ENCODE measurements around the gene PBRM1. TPM values are rescaled to one million over a fixed set of nuclear protein-coding genes. Genes with fewer than 3 reads are reported as not detected.

The PBRM1 gene
- polyA plus RNA-seq, 1 donor (not counting 4 experiments of a cell fraction or from before 2014, with no cell fraction given), result 26.0 TPM

DNA sequence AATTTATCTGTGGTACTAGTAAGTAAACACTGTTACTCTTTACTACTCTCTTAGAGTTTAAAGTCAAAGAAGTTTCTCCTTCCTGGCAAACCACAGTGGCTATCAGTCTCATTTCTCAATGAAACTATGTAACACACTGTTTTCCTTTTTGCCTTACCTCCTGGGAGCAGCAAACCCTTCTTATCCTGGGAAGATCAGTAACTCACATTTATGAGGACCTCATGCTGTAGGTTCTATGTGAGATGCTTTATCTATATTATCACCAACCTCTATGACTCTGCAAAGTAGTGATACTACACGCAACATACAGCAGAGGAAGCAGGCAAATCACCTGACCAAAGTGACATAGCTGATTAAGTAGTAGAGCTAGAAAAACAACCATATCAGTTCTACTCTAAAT, 35.3 kb downstream of the PBRM1 start:
- no peak overlapping the region for H2AFZ ChIP-seq (ENCODE audit: control insufficient read depth, low read length)
- no peaks in the 10 kb centered on the region for H3K79me2 ChIP-seq (ENCODE audit: control insufficient read depth, insufficient read depth, low read length)
- DNase-seq (ENCODE audit: low read depth, low spot score), result no peak
- H3K4me3 ChIP-seq (ENCODE audit: control insufficient read depth in 2 of 3, extremely low read depth in 1 of 3, insufficient read depth in 2 of 3, low read depth in 1 of 3, low read length in 3 of 3), result no peak overlapping the region
- peaks cover 14 to 31% of the 10 kb centered on the region in 2 experiments for H3K36me3 ChIP-seq (ENCODE audit: control insufficient read depth in 2 of 2, extremely low read depth in 1 of 2, insufficient read depth in 2 of 2, low read length in 2 of 2)
- H3K9me3 ChIP-seq (ENCODE audit: control insufficient read depth, low read depth, low read length), result no peaks in the 10 kb centered on the region
- TF ChIP-seq, protein P1, sequence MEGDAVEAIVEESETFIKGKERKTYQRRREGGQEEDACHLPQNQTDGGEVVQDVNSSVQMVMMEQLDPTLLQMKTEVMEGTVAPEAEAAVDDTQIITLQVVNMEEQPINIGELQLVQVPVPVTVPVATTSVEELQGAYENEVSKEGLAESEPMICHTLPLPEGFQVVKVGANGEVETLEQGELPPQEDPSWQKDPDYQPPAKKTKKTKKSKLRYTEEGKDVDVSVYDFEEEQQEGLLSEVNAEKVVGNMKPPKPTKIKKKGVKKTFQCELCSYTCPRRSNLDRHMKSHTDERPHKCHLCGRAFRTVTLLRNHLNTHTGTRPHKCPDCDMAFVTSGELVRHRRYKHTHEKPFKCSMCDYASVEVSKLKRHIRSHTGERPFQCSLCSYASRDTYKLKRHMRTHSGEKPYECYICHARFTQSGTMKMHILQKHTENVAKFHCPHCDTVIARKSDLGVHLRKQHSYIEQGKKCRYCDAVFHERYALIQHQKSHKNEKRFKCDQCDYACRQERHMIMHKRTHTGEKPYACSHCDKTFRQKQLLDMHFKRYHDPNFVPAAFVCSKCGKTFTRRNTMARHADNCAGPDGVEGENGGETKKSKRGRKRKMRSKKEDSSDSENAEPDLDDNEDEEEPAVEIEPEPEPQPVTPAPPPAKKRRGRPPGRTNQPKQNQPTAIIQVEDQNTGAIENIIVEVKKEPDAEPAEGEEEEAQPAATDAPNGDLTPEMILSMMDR (optimal IDR thresholded peaks at IDR 0.05 in 1 of 3, IDR thresholded peaks at IDR 0.05 in 1 of 3, conservative IDR thresholded peaks at IDR 0.05 in 1 of 3; ENCODE audit: extremely low read depth in 1 of 3, insufficient read depth in 2 of 3, low read length in 3 of 3), result no peak
- TF ChIP-seq EZH2 (IDR thresholded peaks at IDR 0.05; ENCODE audit: low read length), result no peak
- H3K4me1 ChIP-seq (ENCODE audit: control insufficient read depth, extremely low read depth, insufficient read depth, low read length), result no peaks in the 10 kb centered on the region
- no peak for FAIRE-seq
- no peaks in the 10 kb centered on the region for H3K9me1 ChIP-seq (ENCODE audit: control insufficient read depth, extremely low read depth, insufficient read depth, low read length)
- H3K4me2 ChIP-seq (ENCODE audit: control insufficient read depth, extremely low read depth, insufficient read depth, low read depth, low read length), result no peak overlapping the region
- H3K27ac ChIP-seq (ENCODE audit: control insufficient read depth, insufficient read depth, low read length), result no peak overlapping the region
- H3K27me3 ChIP-seq (ENCODE audit: control insufficient read depth, extremely low read depth, insufficient read depth, low read length), result no peaks in the 10 kb centered on the region
- dilution Hi-C loops (cut with MboI; ENCODE audit: extremely low pct_ligation_motif_present, low sequenced_read_pairs), result no loop called here
- no peaks in the 10 kb centered on the region for H4K20me1 ChIP-seq (ENCODE audit: control insufficient read depth, extremely low read depth, insufficient read depth, low read length)
- H3K9ac ChIP-seq (ENCODE audit: control insufficient read depth, extremely low read depth, insufficient read depth, low read length), result no peak overlapping the region

GRCh38 chr3:52649461-52650210, 36.1 kb downstream of the PBRM1 start:
- Histone ChIP-seq H3K36me3 (ENCODE audit: control insufficient read depth in 2 of 2, extremely low read depth in 1 of 2, insufficient read depth in 2 of 2, low read length in 2 of 2) (peaks cover 14 to 33% of the 10 kb centered on the region in 2 experiments), H3K9ac (ENCODE audit: control insufficient read depth, extremely low read depth, insufficient read depth, low read length) (no peak overlapping the region), H3K27me3 (ENCODE audit: control insufficient read depth, extremely low read depth, insufficient read depth, low read length) (no peaks in the 10 kb centered on the region), H3K4me2 (ENCODE audit: control insufficient read depth, extremely low read depth, insufficient read depth, low read depth, low read length) (no peak overlapping the region), H3K9me3 (ENCODE audit: control insufficient read depth, low read depth, low read length) (no peaks in the 10 kb centered on the region), H3K4me1 (ENCODE audit: control insufficient read depth, extremely low read depth, insufficient read depth, low read length) (no peaks in the 10 kb centered on the region), H3K27ac (ENCODE audit: control insufficient read depth, insufficient read depth, low read length) (no peak overlapping the region), H4K20me1 (ENCODE audit: control insufficient read depth, extremely low read depth, insufficient read depth, low read length) (no peaks in the 10 kb centered on the region), H3K79me2 (ENCODE audit: control insufficient read depth, insufficient read depth, low read length) (no peaks in the 10 kb centered on the region), H3K4me3 (ENCODE audit: control insufficient read depth in 2 of 3, extremely low read depth in 1 of 3, insufficient read depth in 2 of 3, low read depth in 1 of 3, low read length in 3 of 3) (no peak overlapping the region), H2AFZ (ENCODE audit: control insufficient read depth, low read length) (no peak overlapping the region), H3K9me1 (ENCODE audit: control insufficient read depth, extremely low read depth, insufficient read depth, low read length) (no peaks in the 10 kb centered on the region)
- FAIRE-seq (no peak), DNase-seq (ENCODE audit: low read depth, low spot score) (no peak)
- dilution Hi-C loops (cut with MboI; ENCODE audit: extremely low pct_ligation_motif_present, low sequenced_read_pairs), result no loop called here
- TF ChIP-seq, protein P1 (optimal IDR thresholded peaks at IDR 0.05 in 1 of 3, IDR thresholded peaks at IDR 0.05 in 1 of 3, conservative IDR thresholded peaks at IDR 0.05 in 1 of 3; ENCODE audit: extremely low read depth in 1 of 3, insufficient read depth in 2 of 3, low read length in 3 of 3), result no peak
- TF ChIP-seq EZH2 (IDR thresholded peaks at IDR 0.05; ENCODE audit: low read length), result no peak

Data from keratinocyte (primary cell).